Gastroesophageal sphincter (tissue), 4 donors: ENCODE measurements around the gene F2R. TPM values are rescaled to one million over a fixed set of nuclear protein-coding genes. Genes with fewer than 3 reads are reported as not detected.

Experiments
- ATAC-seq: fragments of 150-250 bp; one replicate; pipeline ENCODE4 v1.9.1; 2016; ENCODE audit warnings: mild to moderate bottlenecking, moderate library complexity
- H3K27ac ChIP-seq, 4 donors: fragments of 200-600 bp; sonication (generic) in 3 of 4; 1 replicate in 3 of 4; 2 replicates in 1 of 4; pipeline ENCODE4 v1.5.1; 2016 to 2019
- H3K27me3 ChIP-seq: fragments of 200-600 bp; sonication (generic); one replicate; pipeline ENCODE4 v1.5.1; 2019
- H3K36me3 ChIP-seq, 2 donors: fragments of 200-600 bp; sonication (generic); one replicate each; pipeline ENCODE4 v1.5.1; 2019; ENCODE audit warnings: control low read depth in 1 of 2
- H3K4me1 ChIP-seq, 3 donors: fragments of 200-600 bp; sonication (generic); 1 replicate in 2 of 3; 2 replicates in 1 of 3; pipeline ENCODE4 v1.5.1; 2016 to 2019; ENCODE audit warnings: control low read depth in 2 of 3
- H3K4me3 ChIP-seq, 2 donors: fragments of 200-600 bp; sonication (generic); one replicate each; pipeline ENCODE4 v1.5.1; 2019; ENCODE audit warnings: mild to moderate bottlenecking in 1 of 2, moderate library complexity in 1 of 2
- H3K9me3 ChIP-seq, 3 donors: fragments of 200-600 bp; sonication (generic); one replicate each; pipeline ENCODE4 v1.5.1; 2017 to 2019; ENCODE audit warnings: control low read depth in 2 of 3
- EP300 ChIP-seq: sonication (generic); formaldehyde crosslinking; IDR thresholded peaks from one replicate; pipeline ENCODE4 v1.6.1; 2017; ENCODE audit warnings: antibody characterized with exemption, mild to moderate bottlenecking
- POLR2A ChIP-seq, 2 donors: fragments of 450-650 bp; IDR thresholded peaks; one replicate each; pipeline ENCODE4 v1.6.1; 2017; ENCODE audit warnings: antibody characterized with exemption in 2 of 2, mild to moderate bottlenecking in 2 of 2, moderate library complexity in 1 of 2
- POLR2AphosphoS5 ChIP-seq: sonication (generic); formaldehyde crosslinking; IDR thresholded peaks from one replicate; pipeline ENCODE4 v1.6.1; 2017; ENCODE audit warnings: antibody characterized with exemption
- WGBS, 2 donors: methylation state at CpG; one replicate each; pipeline ENCODE4 v1.1.5; 2018; ENCODE audit warnings: low coverage in 1 of 2; 5-methylcytosine and 5-hydroxymethylcytosine counted together
- total RNA-seq, 4 donors: library from RNA; depleted of rRNA; stranded (reverse); fragments of >200 nt; gene quantifications; one replicate each; pipeline ENCODE4 v1.1.0, GENCODE V29; 2016
- TF ChIP-seq, protein P1 (sequence below), 4 experiments: fragments of 200-600 bp in 2 of 4; fragments of 450-650 bp in 2 of 4; sonication (generic) in 1 of 4; IDR thresholded peaks; one replicate each; pipeline ENCODE4 v1.5.1; 2017 to 2019; ENCODE audit warnings: antibody characterized with exemption in 4 of 4, mild to moderate bottlenecking in 2 of 4, moderate library complexity in 2 of 4

Gene F2R
- total RNA-seq, 4 donors from 2014 or later = 7.5 to 20.9 (median 11.3) TPM

DNA sequence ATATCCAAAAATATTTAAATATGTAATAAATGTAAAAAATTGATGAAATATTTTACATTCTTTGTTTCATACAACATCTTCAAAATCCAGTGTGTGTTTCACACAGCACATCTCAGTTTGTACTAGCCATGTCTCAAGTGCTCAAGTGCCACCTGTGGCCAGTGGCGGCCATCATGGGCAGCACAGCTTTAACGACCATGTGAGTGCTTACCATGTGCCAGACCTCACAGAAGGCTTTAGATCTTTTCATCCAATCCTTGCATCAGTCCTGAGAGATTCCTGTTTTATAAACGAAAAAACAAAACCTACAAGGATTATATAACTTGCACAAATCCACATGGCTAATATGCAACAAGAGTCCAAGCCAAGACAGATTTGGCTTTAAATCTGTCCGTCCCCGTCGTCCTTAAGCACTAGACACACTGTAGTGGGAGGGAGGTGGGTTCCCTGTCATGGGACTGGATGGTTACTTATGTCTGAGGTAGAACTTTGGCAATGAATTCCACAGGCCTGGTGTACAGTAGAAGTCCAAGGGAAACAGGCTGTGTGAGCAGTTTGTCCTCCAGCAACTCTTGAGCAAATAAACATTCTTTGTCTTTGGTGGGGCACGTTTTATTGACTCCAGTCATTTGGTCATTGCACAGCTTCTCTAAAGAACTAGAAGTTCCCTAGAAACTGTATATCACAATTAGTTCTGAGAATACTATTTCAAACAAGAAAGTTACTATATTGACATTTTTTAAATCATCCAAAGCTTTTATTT, 25.0 kb upstream of the F2R start:
- H3K4me1 ChIP-seq = peaks cover 0 to 16% (median 3%) of the 10 kb centered on the region in 3 donors
- peak; percentile 57 for ATAC-seq
- H3K27me3 ChIP-seq = no peaks in the 10 kb centered on the region
- H3K4me3 ChIP-seq = no peak overlapping the region
- H3K27ac ChIP-seq = peak overlapping the region in 3 of 4 donors; percentile 32 to 50 (median 43)
- no peaks in the 10 kb centered on the region for H3K9me3 ChIP-seq
- H3K36me3 ChIP-seq = no peaks in the 10 kb centered on the region
- 52 to 63% methylated on average over 6 to 7 of the region's 7 CpGs for WGBS, 2 donors
- no peak for TF ChIP-seq EP300
- TF ChIP-seq POLR2AphosphoS5 = no peak
- TF ChIP-seq, protein P1, sequence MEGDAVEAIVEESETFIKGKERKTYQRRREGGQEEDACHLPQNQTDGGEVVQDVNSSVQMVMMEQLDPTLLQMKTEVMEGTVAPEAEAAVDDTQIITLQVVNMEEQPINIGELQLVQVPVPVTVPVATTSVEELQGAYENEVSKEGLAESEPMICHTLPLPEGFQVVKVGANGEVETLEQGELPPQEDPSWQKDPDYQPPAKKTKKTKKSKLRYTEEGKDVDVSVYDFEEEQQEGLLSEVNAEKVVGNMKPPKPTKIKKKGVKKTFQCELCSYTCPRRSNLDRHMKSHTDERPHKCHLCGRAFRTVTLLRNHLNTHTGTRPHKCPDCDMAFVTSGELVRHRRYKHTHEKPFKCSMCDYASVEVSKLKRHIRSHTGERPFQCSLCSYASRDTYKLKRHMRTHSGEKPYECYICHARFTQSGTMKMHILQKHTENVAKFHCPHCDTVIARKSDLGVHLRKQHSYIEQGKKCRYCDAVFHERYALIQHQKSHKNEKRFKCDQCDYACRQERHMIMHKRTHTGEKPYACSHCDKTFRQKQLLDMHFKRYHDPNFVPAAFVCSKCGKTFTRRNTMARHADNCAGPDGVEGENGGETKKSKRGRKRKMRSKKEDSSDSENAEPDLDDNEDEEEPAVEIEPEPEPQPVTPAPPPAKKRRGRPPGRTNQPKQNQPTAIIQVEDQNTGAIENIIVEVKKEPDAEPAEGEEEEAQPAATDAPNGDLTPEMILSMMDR (IDR thresholded peaks at IDR 0.05) = no peak
- no peak for TF ChIP-seq POLR2A (IDR thresholded peaks at IDR 0.05)

DNA sequence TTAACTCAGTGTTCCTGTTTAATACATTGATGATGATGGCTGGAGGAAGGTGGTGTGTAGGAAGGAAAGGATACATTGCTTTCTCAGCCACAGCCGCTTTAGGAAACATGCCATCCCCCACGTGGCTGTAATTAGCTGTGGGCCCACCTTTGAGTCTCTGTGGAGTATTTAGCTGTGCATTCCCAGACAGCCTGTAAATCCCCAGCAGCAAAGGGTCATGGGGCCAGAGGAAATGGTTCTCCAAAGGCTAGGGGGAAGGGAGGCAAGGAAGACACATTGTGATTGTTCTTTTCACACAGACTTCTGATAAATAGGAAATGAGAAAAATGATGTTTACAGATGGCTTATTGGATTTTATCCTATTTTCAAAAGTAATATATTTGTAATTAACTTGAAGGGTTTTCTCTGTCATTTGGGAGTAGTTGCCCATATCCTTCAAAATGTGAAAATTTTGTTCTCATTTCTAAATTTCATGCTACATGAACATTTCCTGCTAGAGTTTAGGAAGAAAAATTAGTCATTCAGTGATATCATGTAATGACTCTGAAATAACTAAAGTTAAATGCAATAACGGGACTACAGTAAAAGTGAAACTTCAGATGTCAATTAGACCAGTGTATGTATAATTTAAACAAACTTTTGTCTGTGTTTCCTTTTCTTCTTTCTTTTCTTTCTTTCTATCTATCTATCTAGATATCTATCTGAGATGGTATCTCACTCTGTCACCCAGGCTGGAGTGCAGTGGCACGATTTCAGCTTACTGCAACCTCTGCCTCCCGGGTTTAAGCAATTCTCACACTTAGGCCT, 24.3 kb upstream of the F2R start:
- H3K4me1 ChIP-seq = peaks cover 0 to 16% (median 3%) of the 10 kb centered on the region in 3 donors
- H3K27me3 ChIP-seq = no peaks in the 10 kb centered on the region
- no peaks in the 10 kb centered on the region for H3K9me3 ChIP-seq
- WGBS, 2 donors = 38 to 61% methylated on average over 4 to 5 of the region's 5 CpGs
- no peak for ATAC-seq
- H3K27ac ChIP-seq = peak overlapping the region in 3 of 4 donors; percentile 32 to 50 (median 43)
- no peak for TF ChIP-seq EP300
- TF ChIP-seq POLR2AphosphoS5 = no peak
- TF ChIP-seq POLR2A (IDR thresholded peaks at IDR 0.05) = no peak
- TF ChIP-seq, protein P1 (IDR thresholded peaks at IDR 0.05) = no peak
- no peak overlapping the region for H3K4me3 ChIP-seq
- no peaks in the 10 kb centered on the region for H3K36me3 ChIP-seq

DNA sequence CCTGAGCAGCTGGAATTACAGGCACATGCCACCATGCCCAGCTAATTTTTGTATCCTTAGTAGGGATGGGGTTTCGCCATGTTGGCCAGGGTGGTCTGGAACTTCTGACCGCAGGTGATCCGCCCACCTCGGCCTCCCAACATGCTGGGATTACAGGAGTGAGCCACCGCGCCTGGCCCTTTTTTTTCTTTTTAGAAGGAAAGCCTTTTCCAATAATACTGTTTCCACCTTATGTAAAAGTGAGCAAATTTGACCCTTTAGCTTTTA, 23.7 kb upstream of the F2R start:
- H3K27me3 ChIP-seq = no peaks in the 10 kb centered on the region
- no peak overlapping the region for H3K4me3 ChIP-seq
- no peak for ATAC-seq
- 95 to 100% methylated on average over 1 to 6 of the region's 6 CpGs for WGBS, 2 donors
- no peaks in the 10 kb centered on the region for H3K9me3 ChIP-seq
- peaks cover 0 to 16% (median 3%) of the 10 kb centered on the region in 3 donors for H3K4me1 ChIP-seq
- no peaks in the 10 kb centered on the region for H3K36me3 ChIP-seq
- TF ChIP-seq, protein P1 (IDR thresholded peaks at IDR 0.05) = no peak
- TF ChIP-seq EP300 (no peak), POLR2A (IDR thresholded peaks at IDR 0.05) (no peak), POLR2AphosphoS5 (no peak)
- peak overlapping the region in 3 of 4 donors; percentile 17 to 43 (median 32) for H3K27ac ChIP-seq

DNA sequence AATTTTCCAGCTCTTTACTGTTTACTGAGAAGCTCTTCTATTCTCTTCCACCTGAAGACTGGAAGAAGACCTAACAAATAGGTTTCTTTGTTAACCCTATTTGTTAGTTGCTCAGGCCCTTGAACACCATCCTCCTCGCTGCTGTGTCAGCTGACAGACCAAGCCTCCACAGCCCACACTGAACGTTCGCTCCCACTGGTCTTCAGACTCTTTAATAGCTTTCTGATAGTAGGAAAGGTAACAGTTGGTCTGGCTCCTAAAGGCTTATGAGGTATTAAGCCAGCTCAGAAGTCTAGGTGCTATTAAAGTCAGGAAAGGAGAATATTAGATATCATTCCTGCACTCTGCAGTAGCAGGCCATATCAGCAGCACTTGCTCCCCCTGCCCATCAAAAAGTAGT, 23.3 kb upstream of the F2R start:
- no peaks in the 10 kb centered on the region for H3K36me3 ChIP-seq
- 95% methylated on average over 3 of the region's 3 CpGs; no CpG with 5 or more reads in 1 of the 2 donors for WGBS, 2 donors
- no peaks in the 10 kb centered on the region for H3K9me3 ChIP-seq
- no peak overlapping the region for H3K27ac ChIP-seq
- ATAC-seq = no peak
- TF ChIP-seq EP300 = no peak
- no peak for TF ChIP-seq POLR2A (IDR thresholded peaks at IDR 0.05)
- no peak for TF ChIP-seq POLR2AphosphoS5
- TF ChIP-seq, protein P1 (IDR thresholded peaks at IDR 0.05) = no peak
- H3K4me1 ChIP-seq = peaks cover 0 to 16% (median 3%) of the 10 kb centered on the region in 3 donors
- H3K4me3 ChIP-seq = no peak overlapping the region
- no peaks in the 10 kb centered on the region for H3K27me3 ChIP-seq
